DOHH2 (cell line): ENCODE results near the gene OAS2.

Experiments used
- H3F3A ChIP-seq: fragments of 200-600 bp; sonication (generic), shearing (Covaris generic); 2 replicates; pipeline ENCODE4 v1.6.0; 2016; ENCODE audit warnings: antibody characterized with exemption, mild to moderate bottlenecking; ENCODE audit not compliant: control insufficient read depth, insufficient read depth
- H3K27ac ChIP-seq: fragments of 200-600 bp; sonication (generic); 2 replicates; pipeline ENCODE4 v1.5.1; 2014; ENCODE audit warnings: low read depth, mild to moderate bottlenecking, low read length, moderate library complexity
- H3K27me3 ChIP-seq: fragments of 200-600 bp; sonication (generic); 2 replicates; pipeline ENCODE4 v1.6.1; 2014; ENCODE audit warnings: mild to moderate bottlenecking, low read length, mixed read lengths; ENCODE audit not compliant: control insufficient read depth
- H3K36me3 ChIP-seq: fragments of 200-600 bp; sonication (generic); 2 replicates; pipeline ENCODE4 v1.6.1; 2014; ENCODE audit warnings: mild to moderate bottlenecking, low read length, moderate library complexity, mixed read lengths; ENCODE audit not compliant: control insufficient read depth
- H3K4me1 ChIP-seq: fragments of 200-600 bp; sonication (generic); 2 replicates; pipeline ENCODE4 v1.6.1; 2014; ENCODE audit warnings: mild to moderate bottlenecking, low read length, mixed read lengths; ENCODE audit not compliant: control insufficient read depth
- H3K4me2 ChIP-seq: fragments of 200-600 bp; sonication (generic); 2 replicates; pipeline ENCODE4 v1.6.0; 2014; ENCODE audit warnings: mild to moderate bottlenecking, low read length, moderate library complexity
- H3K4me3 ChIP-seq: fragments of 200-600 bp; sonication (generic); 2 replicates; pipeline ENCODE4 v1.5.1; 2014; ENCODE audit warnings: mild to moderate bottlenecking, low read length, mixed read lengths
- H3K79me2 ChIP-seq: fragments of 200-600 bp; sonication (generic); 2 replicates; pipeline ENCODE4 v1.6.1; 2014; ENCODE audit warnings: mild to moderate bottlenecking, low read length, mixed read lengths; ENCODE audit not compliant: control insufficient read depth
- H3K9me2 ChIP-seq: fragments of 200-600 bp; sonication (generic); replicated peaks from 2 replicates; pipeline ENCODE4 v1.6.1; 2014; ENCODE audit warnings: mild to moderate bottlenecking, low read length, mixed read lengths; ENCODE audit not compliant: control insufficient read depth
- H3K9me3 ChIP-seq: fragments of 200-600 bp; sonication (generic); 2 replicates; pipeline ENCODE4 v1.6.1; 2014; ENCODE audit warnings: antibody characterized with exemption, low read length, mixed read lengths; ENCODE audit not compliant: control insufficient read depth, insufficient read depth
- H4K20me1 ChIP-seq: fragments of 200-600 bp; sonication (generic); 2 replicates; pipeline ENCODE4 v1.6.0; 2014; ENCODE audit warnings: low read depth, mild to moderate bottlenecking, antibody characterized with exemption, low read length, moderate library complexity; ENCODE audit not compliant: control insufficient read depth, insufficient read depth
- EZH2phosphoT487 ChIP-seq: fragments of 200-600 bp; sonication (generic); IDR thresholded peaks from 2 replicates; pipeline ENCODE4 v1.6.1; 2017; ENCODE audit warnings: borderline replicate concordance, mild to moderate bottlenecking, antibody characterized with exemption, low read length, moderate library complexity, mixed read lengths
- TF ChIP-seq, protein P1 (sequence below): fragments of 200-600 bp; sonication (generic); IDR thresholded peaks from one replicate; pipeline ENCODE4 v1.5.1; 2014; ENCODE audit warnings: antibody characterized with exemption, mild to moderate bottlenecking, low read depth, low read length; ENCODE audit not compliant: poor library complexity, severe bottlenecking

The OAS2 gene

DNA sequence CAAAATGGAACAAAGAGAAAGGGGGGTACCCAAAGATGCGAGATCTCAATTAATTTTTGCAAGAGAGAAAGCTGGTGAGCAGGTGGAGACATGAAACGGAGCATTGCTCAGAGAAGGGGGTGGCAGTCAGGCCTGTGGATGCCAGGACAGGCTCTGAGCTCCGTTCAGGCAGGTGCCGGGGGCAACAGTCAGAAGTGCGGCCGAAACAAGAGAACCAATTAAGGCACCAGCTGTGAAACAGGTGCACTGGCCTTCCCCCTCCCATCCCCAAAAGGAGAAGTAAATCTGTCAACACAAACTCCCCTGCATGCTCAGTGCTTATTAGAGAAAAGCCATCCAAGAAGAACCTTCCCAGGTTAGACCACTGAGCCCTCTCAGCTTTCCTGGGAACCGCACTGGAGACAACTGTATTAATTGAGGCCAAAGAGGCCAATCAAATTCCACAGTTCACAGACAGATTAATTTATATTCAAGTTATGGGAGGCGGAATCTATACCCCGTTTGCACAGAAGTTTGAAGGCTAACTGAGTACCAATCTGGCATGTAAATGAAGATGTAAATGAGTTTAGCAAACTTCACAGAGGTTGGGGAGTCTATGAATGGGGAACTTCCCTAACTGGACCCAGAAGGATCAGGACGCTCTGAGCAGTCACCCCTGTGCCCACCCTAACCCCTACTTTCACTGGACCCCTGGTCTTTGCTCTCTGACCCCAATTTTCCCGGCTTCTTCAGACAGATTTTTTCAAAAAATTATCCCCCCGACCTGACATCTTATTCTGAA lies 20.9 kb downstream of the OAS2 start:
- peaks cover 44% of the 10 kb centered on the region for H3K4me1 ChIP-seq
- H3K27me3 ChIP-seq, result no peaks in the 10 kb centered on the region
- H3K9me3 ChIP-seq, result no peaks in the 10 kb centered on the region; the same call in 1 of the 2 replicates
- H3K9me2 ChIP-seq, result no peaks in the 10 kb centered on the region
- H3K36me3 ChIP-seq, result peaks cover 17% of the 10 kb centered on the region
- H3K79me2 ChIP-seq, result no peaks in the 10 kb centered on the region
- H3K4me3 ChIP-seq, result peak overlapping the region; percentile 54
- H3F3A ChIP-seq, result peaks cover 5% of the 10 kb centered on the region
- peak overlapping the region; percentile 84 for H3K27ac ChIP-seq
- H3K4me2 ChIP-seq, result peak overlapping the region; percentile 60
- no peaks in the 10 kb centered on the region for H4K20me1 ChIP-seq
- TF ChIP-seq, protein P1, sequence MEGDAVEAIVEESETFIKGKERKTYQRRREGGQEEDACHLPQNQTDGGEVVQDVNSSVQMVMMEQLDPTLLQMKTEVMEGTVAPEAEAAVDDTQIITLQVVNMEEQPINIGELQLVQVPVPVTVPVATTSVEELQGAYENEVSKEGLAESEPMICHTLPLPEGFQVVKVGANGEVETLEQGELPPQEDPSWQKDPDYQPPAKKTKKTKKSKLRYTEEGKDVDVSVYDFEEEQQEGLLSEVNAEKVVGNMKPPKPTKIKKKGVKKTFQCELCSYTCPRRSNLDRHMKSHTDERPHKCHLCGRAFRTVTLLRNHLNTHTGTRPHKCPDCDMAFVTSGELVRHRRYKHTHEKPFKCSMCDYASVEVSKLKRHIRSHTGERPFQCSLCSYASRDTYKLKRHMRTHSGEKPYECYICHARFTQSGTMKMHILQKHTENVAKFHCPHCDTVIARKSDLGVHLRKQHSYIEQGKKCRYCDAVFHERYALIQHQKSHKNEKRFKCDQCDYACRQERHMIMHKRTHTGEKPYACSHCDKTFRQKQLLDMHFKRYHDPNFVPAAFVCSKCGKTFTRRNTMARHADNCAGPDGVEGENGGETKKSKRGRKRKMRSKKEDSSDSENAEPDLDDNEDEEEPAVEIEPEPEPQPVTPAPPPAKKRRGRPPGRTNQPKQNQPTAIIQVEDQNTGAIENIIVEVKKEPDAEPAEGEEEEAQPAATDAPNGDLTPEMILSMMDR, result no peak
- no peak for TF ChIP-seq EZH2phosphoT487

DNA sequence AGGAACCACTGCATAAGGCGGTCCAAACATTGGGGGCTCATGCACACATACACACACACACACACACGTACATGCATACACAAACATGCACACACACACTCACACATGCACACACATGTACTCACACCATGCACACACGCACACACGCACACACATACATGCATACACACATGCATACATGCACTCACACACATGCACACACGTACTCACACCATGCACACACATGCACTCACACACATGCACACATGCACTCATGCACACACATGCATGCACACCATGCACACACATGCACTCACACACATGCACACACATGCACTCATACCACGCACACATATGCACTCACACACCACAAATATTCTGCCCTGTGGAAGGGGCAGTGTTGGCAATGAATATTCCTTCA lies 22.1 kb downstream of the OAS2 start:
- Histone ChIP-seq H3K36me3 (peaks cover 17% of the 10 kb centered on the region), H3F3A (peaks cover 5% of the 10 kb centered on the region), H3K4me1 (peaks cover 44% of the 10 kb centered on the region), H3K79me2 (no peaks in the 10 kb centered on the region), H3K4me2 (no peak overlapping the region), H4K20me1 (no peaks in the 10 kb centered on the region), H3K27me3 (no peaks in the 10 kb centered on the region), H3K4me3 (no peak overlapping the region), H3K9me3 (no peaks in the 10 kb centered on the region; the same call in 1 of the 2 replicates), H3K9me2 (no peaks in the 10 kb centered on the region), H3K27ac (no peak overlapping the region)
- TF ChIP-seq, protein P1, result no peak
- TF ChIP-seq EZH2phosphoT487, result no peak

- no peak overlapping the region for H3K27ac ChIP-seq
- no peaks in the 10 kb centered on the region for H4K20me1 ChIP-seq
- peaks cover 15% of the 10 kb centered on the region for H3K36me3 ChIP-seq
- H3K4me3 ChIP-seq, result no peak overlapping the region
- no peak for TF ChIP-seq EZH2phosphoT487
- TF ChIP-seq, protein P1, result no peak
- H3K27me3 ChIP-seq, result no peaks in the 10 kb centered on the region
- no peaks in the 10 kb centered on the region for H3K79me2 ChIP-seq
- peaks cover 38% of the 10 kb centered on the region for H3K4me1 ChIP-seq
- no peaks in the 10 kb centered on the region for H3K9me2 ChIP-seq
- H3K9me3 ChIP-seq, result no peaks in the 10 kb centered on the region; the same call in 1 of the 2 replicates
- H3F3A ChIP-seq, result peaks cover 5% of the 10 kb centered on the region
- H3K4me2 ChIP-seq, result no peak overlapping the region
These were observed 23.8 kb downstream of the OAS2 start for GRCh38 chr12:113002155-113002554.
